Measurements from ENCODE around the gene KCNN2. TPM values are rescaled to one million over a fixed set of nuclear protein-coding genes. Genes with fewer than 3 reads are reported as not detected.
A peak's percentile ranks its signal among the peaks of the same experiment; 100 is the strongest.

KCNN2 gene
- total RNA-seq, 1 donor from 2014 or later = 2.0 TPM

- Mint-ChIP-seq H3K4me1 (ENCODE audit: low read depth) (peaks cover 13% of the 10 kb centered on the region), H3K27me3 (peaks cover 36% of the 10 kb centered on the region), H3K36me3 (ENCODE audit: insufficient read depth) (no peaks in the 10 kb centered on the region), H3K9me3 (ENCODE audit: low read depth) (no peaks in the 10 kb centered on the region), H3K27ac (peak overlapping the region; percentile 94), H3K4me3 (ENCODE audit: low read depth) (peak overlapping the region; percentile 96)
- TF ChIP-seq CTCF (IDR thresholded peaks at IDR 0.05; ENCODE audit: unreplicated experiment) = peak; percentile 61
- DNase-seq (ENCODE audit: low spot score, unreplicated experiment) = peak; percentile 74
Measured at GRCh38 chr5:114360816-114361723, 800 bp upstream of the KCNN2 start.

- Mint-ChIP-seq H3K27ac (peak overlapping the region; percentile 94), H3K36me3 (ENCODE audit: insufficient read depth) (no peaks in the 10 kb centered on the region)
Measured at GRCh38 chr5:114362197-114362976, 517 bp downstream of the KCNN2 start.

GRCh38 chr5:114362977-114363761 lies 1.3 kb downstream of the KCNN2 start:
- DNase-seq (ENCODE audit: low spot score, unreplicated experiment) = no peak
- Mint-ChIP-seq H3K9me3 (ENCODE audit: low read depth) (no peaks in the 10 kb centered on the region), H3K36me3 (ENCODE audit: insufficient read depth) (no peaks in the 10 kb centered on the region), H3K4me3 (ENCODE audit: low read depth) (peak overlapping the region; percentile 96), H3K27ac (peak overlapping the region; percentile 38), H3K4me1 (ENCODE audit: low read depth) (peaks cover 13% of the 10 kb centered on the region), H3K27me3 (peaks cover 36% of the 10 kb centered on the region)
- no peak for TF ChIP-seq CTCF (IDR thresholded peaks at IDR 0.05; ENCODE audit: unreplicated experiment)

More at GRCh38 chr5:114362197-114362976, 517 bp downstream of the KCNN2 start:
- Mint-ChIP-seq H3K4me1 (ENCODE audit: low read depth) (peaks cover 13% of the 10 kb centered on the region), H3K9me3 (ENCODE audit: low read depth) (no peaks in the 10 kb centered on the region), H3K4me3 (ENCODE audit: low read depth) (peak overlapping the region; percentile 96), H3K27me3 (peaks cover 36% of the 10 kb centered on the region)
- peak; percentile 24 for TF ChIP-seq CTCF (IDR thresholded peaks at IDR 0.05; ENCODE audit: unreplicated experiment)
- no peak for DNase-seq (ENCODE audit: low spot score, unreplicated experiment)

GRCh38 chr5:114363837-114364236 lies 2.0 kb downstream of the KCNN2 start:
- H3K27ac Mint-ChIP-seq = peak overlapping the region; percentile 38
- H3K9me3 Mint-ChIP-seq (ENCODE audit: low read depth) = no peaks in the 10 kb centered on the region
- peaks cover 31% of the 10 kb centered on the region for H3K27me3 Mint-ChIP-seq
- H3K4me1 Mint-ChIP-seq (ENCODE audit: low read depth) = peaks cover 13% of the 10 kb centered on the region
- no peaks in the 10 kb centered on the region for H3K36me3 Mint-ChIP-seq (ENCODE audit: insufficient read depth)
- no peak for TF ChIP-seq CTCF (IDR thresholded peaks at IDR 0.05; ENCODE audit: unreplicated experiment)
- peak overlapping the region; percentile 96 for H3K4me3 Mint-ChIP-seq (ENCODE audit: low read depth)
- DNase-seq (ENCODE audit: low spot score, unreplicated experiment) = no peak

All from progenitor cell of endocrine pancreas (in vitro differentiated cells).